Uterus (tissue), 4 donors: ENCODE results near the gene WDR88. TPM values are rescaled to one million over a fixed set of nuclear protein-coding genes. Genes with fewer than 3 reads are reported as not detected.
"Not testable (repeated sequence)": the region's sequence is repeated elsewhere in the genome, so short reads cannot be mapped to it uniquely, and the experiment has no call there.

ENCODE experiments used
- DNase-seq, 2 donors: peaks; one replicate each; pipeline ENCODE4 v3.0.0-alpha.2; 2019 to 2020
- H3K27ac ChIP-seq, 2 donors: fragments of 200-600 bp; sonication (generic); 1 replicate in 1 of 2; 2 replicates in 1 of 2; pipeline ENCODE4 v1.5.1; 2016 to 2018
- H3K27me3 ChIP-seq, 2 donors: fragments of 200-600 bp; sonication (generic); one replicate each; pipeline ENCODE4 v1.5.1; 2018 to 2019; ENCODE audit warnings: control low read depth in 1 of 2
- H3K36me3 ChIP-seq, 2 donors: fragments of 200-600 bp; sonication (generic); one replicate each; pipeline ENCODE4 v1.5.1; 2019; ENCODE audit warnings: control low read depth in 1 of 2
- H3K4me1 ChIP-seq, 2 donors: fragments of 200-600 bp; sonication (generic); one replicate each; pipeline ENCODE4 v1.5.1; 2018 to 2019; ENCODE audit warnings: control low read depth in 1 of 2
- H3K4me3 ChIP-seq, 2 donors: fragments of 200-600 bp; sonication (generic); 1 replicate in 1 of 2; 2 replicates in 1 of 2; pipeline ENCODE4 v1.5.1; 2018 to 2019; ENCODE audit warnings: mild to moderate bottlenecking in 1 of 2
- H3K9me3 ChIP-seq, 2 donors: fragments of 200-600 bp; sonication (generic); one replicate each; pipeline ENCODE4 v1.5.1; 2019; ENCODE audit warnings: control low read depth in 1 of 2
- CTCF ChIP-seq, 4 experiments: fragments of 200-600 bp in 2 of 4; fragments of 450-650 bp in 2 of 4; sonication (generic) in 2 of 4; IDR thresholded peaks; one replicate each; pipeline ENCODE4 v1.5.1; 2016 to 2019; ENCODE audit warnings: antibody characterized with exemption in 4 of 4, mild to moderate bottlenecking in 2 of 4, moderate library complexity in 1 of 4
- POLR2A ChIP-seq, 2 donors: fragments of 450-650 bp; IDR thresholded peaks; one replicate each; pipeline ENCODE4 v1.6.1; 2016; ENCODE audit warnings: antibody characterized with exemption in 2 of 2, mild to moderate bottlenecking in 1 of 2, moderate library complexity in 1 of 2
- intact Hi-C: fragments of 100-400 bp; cut with DNase I; formaldehyde crosslinking; loops from one replicate; pipeline ENCODE4 v1.15.1; 2023; ENCODE audit warnings: low total_unique reads
- total RNA-seq, 4 donors: library from RNA; depleted of rRNA in 3 of 4; stranded (reverse); fragments of >200 nt in 3 of 4; gene quantifications; one replicate each; pipeline versions ENCODE4 v1.1.0 to v1.2.4, GENCODE V29; 2014 to 2023
- donor health status: DM: yes; HTN: yes; CAD: no.

WDR88 gene
- total RNA-seq, 4 donors from 2014 or later = not detected

- H3K27me3 ChIP-seq = no peaks in the 10 kb centered on the region
- no peaks in the 10 kb centered on the region for H3K36me3 ChIP-seq
- H3K9me3 ChIP-seq = no peaks in the 10 kb centered on the region
- no peaks in the 10 kb centered on the region for H3K4me1 ChIP-seq
- no peak overlapping the region for H3K27ac ChIP-seq
- intact Hi-C loops = no loop called here
- no peak for TF ChIP-seq POLR2A (IDR thresholded peaks at IDR 0.05)
- TF ChIP-seq CTCF (IDR thresholded peaks at IDR 0.05) = no peak
- no peak for DNase-seq
- H3K4me3 ChIP-seq = no peak overlapping the region
Observed at GRCh38 chr19:33114312-33114711, 17.6 kb upstream of the WDR88 start.

- no peaks in the 10 kb centered on the region for H3K4me1 ChIP-seq
- TF ChIP-seq POLR2A (IDR thresholded peaks at IDR 0.05) (no peak), CTCF (IDR thresholded peaks at IDR 0.05) (no peak)
- DNase-seq = no peak
- no peak overlapping the region for H3K4me3 ChIP-seq
- no peaks in the 10 kb centered on the region for H3K9me3 ChIP-seq
- no peaks in the 10 kb centered on the region for H3K36me3 ChIP-seq
- no peaks in the 10 kb centered on the region for H3K27me3 ChIP-seq
- intact Hi-C loops = no loop called here
- no peak overlapping the region for H3K27ac ChIP-seq
Observed at GRCh38 chr19:33117501-33117900, 14.4 kb upstream of the WDR88 start.

GRCh38 chr19:33118643-33119042, 13.3 kb upstream of the WDR88 start:
- no peak for TF ChIP-seq POLR2A (IDR thresholded peaks at IDR 0.05)
- TF ChIP-seq CTCF (IDR thresholded peaks at IDR 0.05) = no peak
- H3K36me3 ChIP-seq = no peaks in the 10 kb centered on the region
- no peak overlapping the region for H3K4me3 ChIP-seq
- no peaks in the 10 kb centered on the region for H3K27me3 ChIP-seq
- no peaks in the 10 kb centered on the region for H3K4me1 ChIP-seq
- H3K9me3 ChIP-seq = no peaks in the 10 kb centered on the region
- DNase-seq = no peak
- H3K27ac ChIP-seq = no peak overlapping the region
- intact Hi-C loops = no loop called here

- Histone ChIP-seq H3K4me3 (no peak overlapping the region), H3K9me3 (no peaks in the 10 kb centered on the region), H3K27me3 (no peaks in the 10 kb centered on the region), H3K36me3 (no peaks in the 10 kb centered on the region), H3K27ac (no peak overlapping the region), H3K4me1 (no peaks in the 10 kb centered on the region)
- no peak for DNase-seq
- TF ChIP-seq CTCF (IDR thresholded peaks at IDR 0.05) (no peak), POLR2A (IDR thresholded peaks at IDR 0.05) (no peak)
- intact Hi-C loops = no loop called here
Observed at GRCh38 chr19:33124207-33125098, 7.5 kb upstream of the WDR88 start.

- Histone ChIP-seq H3K27me3 (no peaks in the 10 kb centered on the region), H3K36me3 (no peaks in the 10 kb centered on the region), H3K4me3 (no peak overlapping the region), H3K27ac (no peak overlapping the region), H3K4me1 (no peaks in the 10 kb centered on the region), H3K9me3 (no peaks in the 10 kb centered on the region)
- peak; percentile 64 to 80 (median 70) for TF ChIP-seq CTCF (IDR thresholded peaks at IDR 0.05)
- no peak for TF ChIP-seq POLR2A (IDR thresholded peaks at IDR 0.05)
- intact Hi-C loops = no loop called here
- peak; percentile 36 to 40 for DNase-seq
Observed at GRCh38 chr19:33125929-33126388, 6.0 kb upstream of the WDR88 start.

- intact Hi-C loops, H3K4me1 ChIP-seq, H3K36me3 ChIP-seq, H3K9me3 ChIP-seq, H3K27me3 ChIP-seq, DNase-seq, H3K4me3 ChIP-seq, H3K27ac ChIP-seq: not testable (repeated sequence)
Observed at GRCh38 chr19:33126712-33127111, 5.2 kb upstream of the WDR88 start.
